Mammary epithelial cell (primary cell): ENCODE results near the gene ATP10A.

Source experiments
- EZH2 ChIP-seq: IDR thresholded peaks from 2 replicates; pipeline ENCODE4 v1.6.1; 2012; ENCODE audit warnings: low read length, inconsistent platforms, borderline replicate concordance
- TF ChIP-seq, protein P1 (sequence below), 2 donors: IDR thresholded peaks in 1 of 2; conservative IDR thresholded peaks in 1 of 2; 2 replicates each; pipeline ENCODE4 v1.5.1; 2011 to 2012; ENCODE audit warnings: inconsistent platforms in 2 of 2, low read length in 2 of 2, mild to moderate bottlenecking in 2 of 2, control low read depth in 1 of 2, low read depth in 1 of 2; ENCODE audit not compliant: insufficient read depth in 1 of 2; ENCODE audit errors: extremely low read depth in 1 of 2

DNA sequence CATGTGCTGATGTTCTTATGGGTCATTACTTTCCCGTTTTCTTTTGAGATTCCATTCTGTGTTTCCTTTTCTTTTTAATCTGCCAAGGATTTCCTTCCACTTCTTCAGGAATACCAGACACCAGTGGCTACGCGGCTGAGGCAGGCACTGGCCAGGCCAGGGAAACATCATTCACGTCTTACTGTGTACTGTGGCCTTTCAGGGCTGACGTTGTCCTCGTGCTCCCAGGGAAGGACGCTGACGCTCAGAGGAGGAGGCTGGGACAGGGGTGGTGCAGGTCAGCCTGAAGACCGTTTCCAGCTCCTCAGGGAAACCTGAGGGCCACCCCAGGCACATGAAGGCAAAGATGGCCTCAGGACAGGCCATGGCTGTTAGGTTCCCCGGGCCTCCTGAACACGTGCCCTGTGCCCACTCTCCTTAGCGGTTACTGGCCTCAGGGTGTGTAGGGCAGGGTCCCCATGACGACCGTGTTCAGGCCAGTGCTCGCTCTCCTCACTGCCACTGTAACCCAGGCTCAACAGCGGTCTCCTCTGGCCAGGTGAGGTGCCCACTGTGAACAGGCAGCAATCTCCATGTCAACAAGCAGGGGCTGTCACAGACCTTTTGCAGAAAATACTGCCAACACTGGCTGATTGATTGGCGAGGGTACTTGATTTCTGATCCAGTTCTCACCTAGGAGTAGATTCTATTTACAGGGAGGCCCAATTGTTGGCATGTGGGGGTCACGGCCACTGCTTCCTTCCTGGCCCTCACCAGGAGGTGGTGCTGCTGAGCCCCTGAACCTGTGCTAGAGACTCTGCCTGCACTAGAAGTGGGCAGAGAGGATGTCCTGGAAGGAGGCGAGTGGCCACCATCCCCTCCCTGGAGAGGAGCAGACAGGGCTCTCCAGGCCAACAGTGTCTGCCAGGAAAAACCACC, 169.5 kb downstream of the ATP10A start:
- TF ChIP-seq, protein P1, sequence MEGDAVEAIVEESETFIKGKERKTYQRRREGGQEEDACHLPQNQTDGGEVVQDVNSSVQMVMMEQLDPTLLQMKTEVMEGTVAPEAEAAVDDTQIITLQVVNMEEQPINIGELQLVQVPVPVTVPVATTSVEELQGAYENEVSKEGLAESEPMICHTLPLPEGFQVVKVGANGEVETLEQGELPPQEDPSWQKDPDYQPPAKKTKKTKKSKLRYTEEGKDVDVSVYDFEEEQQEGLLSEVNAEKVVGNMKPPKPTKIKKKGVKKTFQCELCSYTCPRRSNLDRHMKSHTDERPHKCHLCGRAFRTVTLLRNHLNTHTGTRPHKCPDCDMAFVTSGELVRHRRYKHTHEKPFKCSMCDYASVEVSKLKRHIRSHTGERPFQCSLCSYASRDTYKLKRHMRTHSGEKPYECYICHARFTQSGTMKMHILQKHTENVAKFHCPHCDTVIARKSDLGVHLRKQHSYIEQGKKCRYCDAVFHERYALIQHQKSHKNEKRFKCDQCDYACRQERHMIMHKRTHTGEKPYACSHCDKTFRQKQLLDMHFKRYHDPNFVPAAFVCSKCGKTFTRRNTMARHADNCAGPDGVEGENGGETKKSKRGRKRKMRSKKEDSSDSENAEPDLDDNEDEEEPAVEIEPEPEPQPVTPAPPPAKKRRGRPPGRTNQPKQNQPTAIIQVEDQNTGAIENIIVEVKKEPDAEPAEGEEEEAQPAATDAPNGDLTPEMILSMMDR (conservative IDR thresholded peaks at IDR 0.05 in 1 of 2, IDR thresholded peaks at IDR 0.05 in 1 of 2; ENCODE audit: extremely low read depth in 1 of 2, insufficient read depth in 1 of 2, low read depth in 1 of 2, low read length in 2 of 2): no peak
- no peak for TF ChIP-seq EZH2
